Measurements from ENCODE around the gene ITGA1. TPM values are rescaled to one million over a fixed set of nuclear protein-coding genes. Genes with fewer than 3 reads are reported as not detected.

Gene ITGA1
- total and polyA plus RNA-seq, 4 donors, result 24.2 to 187 (median 48.5) TPM

DNA sequence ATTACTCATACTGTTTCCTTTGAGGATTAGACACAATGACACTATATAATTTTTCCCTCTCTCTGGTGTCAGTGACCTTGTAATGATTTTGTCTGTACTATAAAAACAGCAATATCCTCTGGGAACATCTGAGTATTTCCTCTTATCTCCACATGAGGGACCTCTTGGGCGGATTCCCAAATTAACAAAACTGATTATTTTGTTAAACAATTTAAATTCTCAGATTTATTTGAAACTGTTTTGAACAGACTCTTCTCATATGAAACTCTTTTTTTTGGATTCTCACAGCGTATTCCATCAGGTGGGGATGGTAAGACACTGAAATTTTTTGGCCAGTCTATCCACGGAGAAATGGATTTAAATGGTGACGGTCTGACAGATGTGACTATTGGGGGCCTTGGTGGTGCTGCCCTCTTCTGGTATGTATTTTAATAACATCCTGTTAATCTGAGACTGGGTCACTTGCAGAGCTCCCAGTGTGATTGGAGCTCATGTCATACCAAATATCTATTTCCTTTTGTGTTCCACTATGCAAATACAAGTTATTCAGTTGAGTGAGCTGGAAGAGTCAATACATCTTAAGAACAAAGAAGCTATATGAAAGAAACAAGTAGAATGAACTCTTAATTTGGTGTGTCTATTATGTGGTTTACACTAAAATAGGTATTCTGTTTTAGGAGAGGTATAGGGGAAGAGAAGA is 127.6 kb downstream of the ITGA1 start:
- Histone ChIP-seq H3K4me1 (ENCODE audit: control insufficient read depth in 4 of 4, insufficient read depth in 4 of 4, low read length in 3 of 4) (peaks cover 0 to 11% (median 7%) of the 10 kb centered on the region in 4 donors), H3K9ac (ENCODE audit: low read depth in 1 of 2, low read length in 2 of 2) (peak overlapping the region in 1 of 2 donors; percentile 33), H3K4me3 (ENCODE audit: low read depth in 1 of 3, low read length in 3 of 3) (peak overlapping the region in 1 of 3 donors; percentile 41), H3K27me3 (ENCODE audit: control insufficient read depth in 4 of 4, insufficient read depth in 4 of 4, low read length in 3 of 4) (no peaks in the 10 kb centered on the region), H3K27ac (ENCODE audit: low read depth in 1 of 2, low read length in 2 of 2) (peak overlapping the region; percentile 38 to 67), H3K36me3 (ENCODE audit: control insufficient read depth in 4 of 4, insufficient read depth in 3 of 4, low read depth in 1 of 4, low read length in 3 of 4) (peaks cover 3 to 20% (median 7%) of the 10 kb centered on the region in 4 donors), H3K9me3 (ENCODE audit: control insufficient read depth in 4 of 4, low read length in 3 of 4) (no peaks in the 10 kb centered on the region)
- DNase-seq (ENCODE audit: low spot score), result no peak
- TF ChIP-seq EGR1 (IDR thresholded peaks at IDR 0.05; ENCODE audit: low read depth in 2 of 2) (no peak), CTCF (IDR thresholded peaks at IDR 0.05; ENCODE audit: low read depth, low read length, missing input control) (peak; percentile 54), ATF3 (IDR thresholded peaks at IDR 0.05) (no peak), YY1 (IDR thresholded peaks at IDR 0.05) (peak; percentile 69), MAX (IDR thresholded peaks at IDR 0.05) (no peak), JUND (IDR thresholded peaks at IDR 0.05) (peak in 1 of 2 donors; percentile 34), TAF1 (conservative IDR thresholded peaks at IDR 0.05) (no peak), HNF4G (IDR thresholded peaks at IDR 0.05) (no peak), NR2F2 (IDR thresholded peaks at IDR 0.05) (peak; percentile 87), RXRA (IDR thresholded peaks at IDR 0.05) (peak; percentile 56 to 86), RAD21 (IDR thresholded peaks at IDR 0.05) (peak; percentile 93 to 95), FOXA1 (IDR thresholded peaks at IDR 0.05) (peak; percentile 22), SP1 (IDR thresholded peaks at IDR 0.05) (no peak), GABPA (IDR thresholded peaks at IDR 0.05 in 1 of 2, conservative IDR thresholded peaks at IDR 0.05 in 1 of 2) (no peak), HNF4A (conservative IDR thresholded peaks at IDR 0.05) (peak in 1 of 2 donors; percentile 38), FOXA2 (IDR thresholded peaks at IDR 0.05) (no peak)
- TF ChIP-seq, protein P1, sequence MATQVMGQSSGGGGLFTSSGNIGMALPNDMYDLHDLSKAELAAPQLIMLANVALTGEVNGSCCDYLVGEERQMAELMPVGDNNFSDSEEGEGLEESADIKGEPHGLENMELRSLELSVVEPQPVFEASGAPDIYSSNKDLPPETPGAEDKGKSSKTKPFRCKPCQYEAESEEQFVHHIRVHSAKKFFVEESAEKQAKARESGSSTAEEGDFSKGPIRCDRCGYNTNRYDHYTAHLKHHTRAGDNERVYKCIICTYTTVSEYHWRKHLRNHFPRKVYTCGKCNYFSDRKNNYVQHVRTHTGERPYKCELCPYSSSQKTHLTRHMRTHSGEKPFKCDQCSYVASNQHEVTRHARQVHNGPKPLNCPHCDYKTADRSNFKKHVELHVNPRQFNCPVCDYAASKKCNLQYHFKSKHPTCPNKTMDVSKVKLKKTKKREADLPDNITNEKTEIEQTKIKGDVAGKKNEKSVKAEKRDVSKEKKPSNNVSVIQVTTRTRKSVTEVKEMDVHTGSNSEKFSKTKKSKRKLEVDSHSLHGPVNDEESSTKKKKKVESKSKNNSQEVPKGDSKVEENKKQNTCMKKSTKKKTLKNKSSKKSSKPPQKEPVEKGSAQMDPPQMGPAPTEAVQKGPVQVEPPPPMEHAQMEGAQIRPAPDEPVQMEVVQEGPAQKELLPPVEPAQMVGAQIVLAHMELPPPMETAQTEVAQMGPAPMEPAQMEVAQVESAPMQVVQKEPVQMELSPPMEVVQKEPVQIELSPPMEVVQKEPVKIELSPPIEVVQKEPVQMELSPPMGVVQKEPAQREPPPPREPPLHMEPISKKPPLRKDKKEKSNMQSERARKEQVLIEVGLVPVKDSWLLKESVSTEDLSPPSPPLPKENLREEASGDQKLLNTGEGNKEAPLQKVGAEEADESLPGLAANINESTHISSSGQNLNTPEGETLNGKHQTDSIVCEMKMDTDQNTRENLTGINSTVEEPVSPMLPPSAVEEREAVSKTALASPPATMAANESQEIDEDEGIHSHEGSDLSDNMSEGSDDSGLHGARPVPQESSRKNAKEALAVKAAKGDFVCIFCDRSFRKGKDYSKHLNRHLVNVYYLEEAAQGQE (IDR thresholded peaks at IDR 0.05), result no peak
- TF ChIP-seq, protein P2, sequence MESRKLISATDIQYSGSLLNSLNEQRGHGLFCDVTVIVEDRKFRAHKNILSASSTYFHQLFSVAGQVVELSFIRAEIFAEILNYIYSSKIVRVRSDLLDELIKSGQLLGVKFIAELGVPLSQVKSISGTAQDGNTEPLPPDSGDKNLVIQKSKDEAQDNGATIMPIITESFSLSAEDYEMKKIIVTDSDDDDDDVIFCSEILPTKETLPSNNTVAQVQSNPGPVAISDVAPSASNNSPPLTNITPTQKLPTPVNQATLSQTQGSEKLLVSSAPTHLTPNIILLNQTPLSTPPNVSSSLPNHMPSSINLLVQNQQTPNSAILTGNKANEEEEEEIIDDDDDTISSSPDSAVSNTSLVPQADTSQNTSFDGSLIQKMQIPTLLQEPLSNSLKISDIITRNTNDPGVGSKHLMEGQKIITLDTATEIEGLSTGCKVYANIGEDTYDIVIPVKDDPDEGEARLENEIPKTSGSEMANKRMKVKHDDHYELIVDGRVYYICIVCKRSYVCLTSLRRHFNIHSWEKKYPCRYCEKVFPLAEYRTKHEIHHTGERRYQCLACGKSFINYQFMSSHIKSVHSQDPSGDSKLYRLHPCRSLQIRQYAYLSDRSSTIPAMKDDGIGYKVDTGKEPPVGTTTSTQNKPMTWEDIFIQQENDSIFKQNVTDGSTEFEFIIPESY (IDR thresholded peaks at IDR 0.05), result no peak
- WGBS, result 5% methylated on average over 4 of the region's 4 CpGs

Data from liver (tissue), 9 donors.